H9 (cell line): ENCODE data around the gene RNASEH2B. TPM values are rescaled to one million over a fixed set of nuclear protein-coding genes. Genes with fewer than 3 reads are reported as not detected.

Source experiments
- DNase-seq: peaks from one replicate; pipeline ENCODE4 v3.0.0-alpha.2; 2017
- H2AFZ ChIP-seq: one replicate; pipeline ENCODE4 v1.6.1; 2013; ENCODE audit warnings: mild to moderate bottlenecking, low read length, control low read depth, moderate library complexity
- H2AK5ac ChIP-seq: 2 replicates; pipeline ENCODE4 v1.6.1; 2013; ENCODE audit warnings: low read length, control low read depth, mixed read lengths; ENCODE audit not compliant: insufficient read length
- H2BK120ac ChIP-seq: one replicate; pipeline ENCODE4 v1.6.1; 2013; ENCODE audit warnings: low read depth, mild to moderate bottlenecking, low read length, control low read depth, inconsistent platforms; ENCODE audit not compliant: poor library complexity, severe bottlenecking
- H2BK12ac ChIP-seq: 2 replicates; pipeline ENCODE4 v1.6.1; 2013; ENCODE audit warnings: low read length, control low read depth, mixed read lengths, low read depth; ENCODE audit not compliant: insufficient read length
- H2BK15ac ChIP-seq: 2 replicates; pipeline ENCODE4 v1.6.1; 2013; ENCODE audit warnings: low read depth, low read length, control low read depth
- H2BK20ac ChIP-seq: one replicate; pipeline ENCODE4 v1.6.1; 2013; ENCODE audit warnings: low read depth, mild to moderate bottlenecking, low read length, control low read depth, inconsistent platforms; ENCODE audit not compliant: poor library complexity, severe bottlenecking
- H2BK5ac ChIP-seq: 2 replicates; pipeline ENCODE4 v1.6.1; 2013; ENCODE audit warnings: low read length, control low read depth, mixed read lengths; ENCODE audit not compliant: insufficient read length
- H3K14ac ChIP-seq: 2 replicates; pipeline ENCODE4 v1.6.1; 2013; ENCODE audit warnings: low read length, control low read depth; ENCODE audit not compliant: insufficient read depth
- H3K18ac ChIP-seq: 2 replicates; pipeline ENCODE4 v1.6.1; 2013; ENCODE audit warnings: low read depth, mild to moderate bottlenecking, mixed read lengths, low read length, control low read depth; ENCODE audit not compliant: insufficient read length
- H3K23ac ChIP-seq: 2 replicates; pipeline ENCODE4 v1.6.1; 2013; ENCODE audit warnings: low read length, control low read depth, mixed read lengths, low read depth; ENCODE audit not compliant: insufficient read length
- H3K23me2 ChIP-seq: 2 replicates; pipeline ENCODE4 v1.6.1; 2013; ENCODE audit warnings: low read depth, mild to moderate bottlenecking, mixed read lengths, low read length, control low read depth; ENCODE audit not compliant: insufficient read length, poor library complexity, severe bottlenecking
- H3K27ac ChIP-seq: 2 replicates; pipeline ENCODE4 v1.5.1; 2013; ENCODE audit warnings: low read length, control low read depth, mixed read lengths, low read depth; ENCODE audit not compliant: insufficient read length
- H3K27me3 ChIP-seq: 2 replicates; pipeline ENCODE4 v1.6.1; 2013; ENCODE audit warnings: low read length, control low read depth, inconsistent platforms; ENCODE audit not compliant: insufficient read depth
- H3K4ac ChIP-seq: 2 replicates; pipeline ENCODE4 v1.6.1; 2013; ENCODE audit warnings: low read depth, mild to moderate bottlenecking, control low read depth, inconsistent platforms, low read length, moderate library complexity
- H3K4me1 ChIP-seq: 2 replicates; pipeline ENCODE4 v1.6.1; 2013; ENCODE audit warnings: low read length, control low read depth, inconsistent platforms; ENCODE audit not compliant: insufficient read depth
- H3K4me2 ChIP-seq: 2 replicates; pipeline ENCODE4 v1.6.1; 2013; ENCODE audit warnings: low read length, control low read depth, mixed read lengths; ENCODE audit not compliant: insufficient read length, insufficient read depth
- H3K56ac ChIP-seq: 2 replicates; pipeline ENCODE4 v1.6.1; 2013; ENCODE audit warnings: low read depth, mild to moderate bottlenecking, mixed read lengths, low read length, control low read depth; ENCODE audit not compliant: insufficient read length
- H3K79me1 ChIP-seq: 2 replicates; pipeline ENCODE4 v1.6.1; 2013; ENCODE audit warnings: low read depth, mild to moderate bottlenecking, moderate library complexity, low read length, control low read depth, inconsistent platforms; ENCODE audit not compliant: insufficient read depth, poor library complexity, severe bottlenecking
- H3K79me2 ChIP-seq: 2 replicates; pipeline ENCODE4 v1.6.1; 2013; ENCODE audit warnings: low read length, control low read depth, inconsistent platforms; ENCODE audit not compliant: insufficient read depth
- H3K9ac ChIP-seq: 2 replicates; pipeline ENCODE4 v1.6.1; 2013; ENCODE audit warnings: low read length, control low read depth, mixed read lengths; ENCODE audit not compliant: insufficient read length; ENCODE audit errors: extremely low read depth
- H3K9me3 ChIP-seq: one replicate; pipeline ENCODE4 v1.6.1; 2013; ENCODE audit warnings: low read depth, low read length, inconsistent platforms; ENCODE audit not compliant: control insufficient read depth
- H3T11ph ChIP-seq: one replicate; pipeline ENCODE4 v1.6.1; 2013; ENCODE audit warnings: mild to moderate bottlenecking, low read length, control low read depth, inconsistent platforms
- H4K20me1 ChIP-seq: one replicate; pipeline ENCODE4 v1.6.1; 2013; ENCODE audit not compliant: control insufficient read depth, insufficient read length, insufficient read depth
- H4K5ac ChIP-seq: 2 replicates; pipeline ENCODE4 v1.6.1; 2013; ENCODE audit warnings: low read depth, mild to moderate bottlenecking, mixed read lengths, low read length, control low read depth; ENCODE audit not compliant: insufficient read length
- H4K8ac ChIP-seq: replicated peaks from 2 replicates; pipeline ENCODE4 v1.6.1; 2013; ENCODE audit warnings: low read length, control low read depth, mixed read lengths, low read depth; ENCODE audit not compliant: insufficient read length
- H4K91ac ChIP-seq: 2 replicates; pipeline ENCODE4 v1.6.1; 2013; ENCODE audit warnings: low read depth, mild to moderate bottlenecking, moderate library complexity, mixed read lengths, low read length, control low read depth; ENCODE audit not compliant: insufficient read length
- H3K27ac Mint-ChIP-seq, 3 experiments: 2 replicates in 2 of 3; 3 replicates in 1 of 3; pipeline ENCODE4 v1.8.0; 2020 to 2021; ENCODE audit warnings: mixed read lengths in 3 of 3, mild to moderate bottlenecking in 1 of 3, moderate library complexity in 1 of 3
- H3K27me3 Mint-ChIP-seq: 2 replicates; pipeline ENCODE4 v1.8.0; 2021; ENCODE audit warnings: low read depth, mild to moderate bottlenecking, moderate library complexity, mixed read lengths
- H3K36me3 Mint-ChIP-seq, 3 experiments: 2 replicates in 2 of 3; 3 replicates in 1 of 3; pipeline ENCODE4 v1.8.0; 2020 to 2021; ENCODE audit warnings: low read depth in 3 of 3, mixed read lengths in 3 of 3; ENCODE audit not compliant: insufficient read depth in 1 of 3
- H3K4me1 Mint-ChIP-seq, 2 experiments: 2 replicates each; pipeline ENCODE4 v1.8.0; 2020; ENCODE audit warnings: mixed read lengths in 2 of 2
- H3K4me3 Mint-ChIP-seq, 2 experiments: 2 replicates in 1 of 2; 3 replicates in 1 of 2; pipeline ENCODE4 v1.8.0; 2020 to 2021; ENCODE audit warnings: mild to moderate bottlenecking in 2 of 2, mixed read lengths in 2 of 2, moderate library complexity in 1 of 2
- H3K9me3 Mint-ChIP-seq, 2 experiments: 2 replicates in 1 of 2; 3 replicates in 1 of 2; pipeline ENCODE4 v1.8.0; 2020; ENCODE audit warnings: mild to moderate bottlenecking in 2 of 2, mixed read lengths in 2 of 2, moderate library complexity in 1 of 2
- CTCF ChIP-seq: fragments of 200-600 bp; sonication (generic); conservative IDR thresholded peaks from 3 replicates; pipeline ENCODE4 v1.8.0; 2021; ENCODE audit warnings: antibody characterized with exemption, mild to moderate bottlenecking
- WGBS: extraction: QIAGEN DNeasy Blood & Tissue Kit; methylation state at CpG from one replicate; pipeline ENCODE4 v1.1.7; 2013; ENCODE audit warnings: missing lambda C conversion rate, low lambda C conversion rate, mixed read lengths; ENCODE audit not compliant: insufficient read length; ENCODE audit errors: extremely low coverage; 5-methylcytosine and 5-hydroxymethylcytosine counted together
- total RNA-seq: library from RNA; stranded (reverse); gene quantifications from 2 replicates; pipeline ENCODE4 v1.2.1, GENCODE V29; 2021

The RNASEH2B gene
- total RNA-seq, 1 experiment from 2014 or later = 53.9 TPM

DNA sequence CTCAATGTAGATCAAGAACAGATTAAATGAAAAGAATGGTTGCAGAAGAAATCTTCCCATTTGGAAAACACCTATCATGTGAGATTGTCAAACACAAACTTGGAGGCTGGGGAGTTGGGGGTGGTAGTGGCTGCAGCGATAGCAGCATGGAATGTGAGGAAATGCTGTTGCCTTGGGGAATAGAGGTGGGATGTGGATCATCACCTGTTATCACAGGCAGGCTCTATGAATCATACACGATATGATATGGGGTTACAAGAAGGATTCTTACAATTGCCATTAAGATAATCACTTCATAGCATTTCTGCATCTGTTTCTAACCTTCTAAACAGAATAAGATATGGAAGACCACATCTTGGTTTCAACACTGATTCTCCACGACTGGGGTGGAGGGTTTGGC, 88.7 kb downstream of the RNASEH2B start:
- no peaks in the 10 kb centered on the region for H3K9me3 Mint-ChIP-seq
- no peak overlapping the region for H3K4me3 Mint-ChIP-seq
- Histone ChIP-seq H3K56ac (no peak overlapping the region), H2BK15ac (no peak overlapping the region), H4K8ac (no peak overlapping the region), H4K5ac (no peak overlapping the region), H3K79me1 (no peaks in the 10 kb centered on the region), H3K9ac (no peak overlapping the region), H3K27me3 (no peaks in the 10 kb centered on the region), H2BK12ac (no peak overlapping the region), H2BK20ac (no peak overlapping the region), H4K20me1 (no peaks in the 10 kb centered on the region), H3K18ac (no peak overlapping the region), H3K4me1 (0 out of 2 replicates have a peak, but pooled peaks cover 2% of the 10 kb centered on the region), H3T11ph (no peak overlapping the region), H2BK5ac (no peak overlapping the region), H3K79me2 (no peaks in the 10 kb centered on the region), H2AFZ (no peak overlapping the region), H2AK5ac (no peak overlapping the region), H3K23me2 (no peaks in the 10 kb centered on the region), H3K4me2 (no peak overlapping the region), H3K9me3 (no peaks in the 10 kb centered on the region), H2BK120ac (no peak overlapping the region), H3K23ac (no peak overlapping the region), H3K4ac (no peak overlapping the region), H4K91ac (no peak overlapping the region), H3K14ac (no peak overlapping the region), H3K27ac (no peak overlapping the region)
- H3K36me3 Mint-ChIP-seq = no peaks in the 10 kb centered on the region
- no peak overlapping the region for H3K27ac Mint-ChIP-seq
- peaks cover under 1% of the 10 kb centered on the region for H3K27me3 Mint-ChIP-seq
- DNase-seq = no peak
- WGBS = no CpG with 5 or more reads among the region's 3 CpGs
- TF ChIP-seq CTCF = no peak
- H3K4me1 Mint-ChIP-seq = peaks cover 28 to 30% of the 10 kb centered on the region in 2 experiments
